Progenitor cell of endocrine pancreas (in vitro differentiated cells): Measurements from ENCODE around the gene ZSCAN30. TPM values are rescaled to one million over a fixed set of nuclear protein-coding genes. Genes with fewer than 3 reads are reported as not detected.
A peak's percentile ranks its signal among the peaks of the same experiment; 100 is the strongest.

Source experiments
- DNase-seq: peaks from one replicate; pipeline ENCODE4 v3.0.0; 2021; ENCODE audit warnings: low spot score; ENCODE audit not compliant: unreplicated experiment
- H3K27ac Mint-ChIP-seq: 2 replicates; pipeline ENCODE4 v1.8.0; 2021; ENCODE audit warnings: mild to moderate bottlenecking, moderate library complexity, mixed read lengths
- H3K27me3 Mint-ChIP-seq: 2 replicates; pipeline ENCODE4 v1.8.0; 2021; ENCODE audit warnings: mixed read lengths
- H3K36me3 Mint-ChIP-seq: 2 replicates; pipeline ENCODE4 v1.8.0; 2022; ENCODE audit warnings: mixed read lengths; ENCODE audit not compliant: insufficient read depth
- H3K4me1 Mint-ChIP-seq: 2 replicates; pipeline ENCODE4 v1.8.0; 2021; ENCODE audit warnings: low read depth, mixed read lengths
- H3K4me3 Mint-ChIP-seq: 2 replicates; pipeline ENCODE4 v1.8.0; 2021; ENCODE audit warnings: low read depth, mild to moderate bottlenecking, moderate library complexity, mixed read lengths
- H3K9me3 Mint-ChIP-seq: 2 replicates; pipeline ENCODE4 v1.8.0; 2021; ENCODE audit warnings: low read depth, mixed read lengths
- CTCF ChIP-seq: fragments of 200-600 bp; sonication (generic); IDR thresholded peaks from one replicate; pipeline ENCODE4 v1.5.0; 2021; ENCODE audit warnings: antibody characterized with exemption, mild to moderate bottlenecking; ENCODE audit not compliant: unreplicated experiment
- long read RNA-seq: library from polyadenylated mRNA; unstranded; transcript quantifications from one replicate; pipeline ENCODE4 v2.0.0, GENCODE V29; 2020
- total RNA-seq: library from RNA; stranded (reverse); gene quantifications from 2 replicates; pipeline ENCODE4 v1.2.1, GENCODE V29; 2021

The ZSCAN30 gene
- total RNA-seq: 27.1 and 34.5 TPM in 2 replicates
- long read RNA-seq, full-length matches to known transcripts: 27 of 86 reads
- long read RNA-seq, partial matches to known transcripts: 8 of 86 reads
- long read RNA-seq, other reads (novel, unspliced or antisense): 51 of 86 reads

GRCh38 chr18:35290094-35290735 is at the start of gene ZSCAN30:
Gene ZSCAN30 (minus strand): TSS chr18:35290229. CDS start chr18:35264352, 25,877 bp downstream.
- peaks cover 20% of the 10 kb centered on the region for H3K4me1 Mint-ChIP-seq
- H3K9me3 Mint-ChIP-seq: peaks cover 21% of the 10 kb centered on the region
- H3K4me3 Mint-ChIP-seq: peak within 1 kb of the TSS; percentile 97
- H3K27me3 Mint-ChIP-seq: no peaks in the 10 kb centered on the region
- TF ChIP-seq CTCF: no peak
- peak; percentile 94 for DNase-seq
- H3K36me3 Mint-ChIP-seq: peaks cover 25% of the 10 kb centered on the region
- H3K27ac Mint-ChIP-seq: peak within 1 kb of the TSS; percentile 99

- Mint-ChIP-seq H3K27me3 (no peaks in the 10 kb centered on the region), H3K4me3 (no peak overlapping the region), H3K9me3 (no peaks in the 10 kb centered on the region), H3K4me1 (peaks cover 9% of the 10 kb centered on the region), H3K36me3 (peaks cover 51% of the 10 kb centered on the region), H3K27ac (no peak overlapping the region)
- TF ChIP-seq CTCF: no peak
- DNase-seq: no peak
Measured at GRCh38 chr18:35337286-35337685, 47.3 kb upstream of the ZSCAN30 start.

GRCh38 chr18:35335866-35336265 is 45.8 kb upstream of the ZSCAN30 start:
- H3K9me3 Mint-ChIP-seq: no peaks in the 10 kb centered on the region
- no peaks in the 10 kb centered on the region for H3K27me3 Mint-ChIP-seq
- TF ChIP-seq CTCF: no peak
- no peak overlapping the region for H3K4me3 Mint-ChIP-seq
- H3K27ac Mint-ChIP-seq: peak overlapping the region; percentile 67
- H3K4me1 Mint-ChIP-seq: peaks cover 6% of the 10 kb centered on the region
- no peak for DNase-seq
- peaks cover 51% of the 10 kb centered on the region for H3K36me3 Mint-ChIP-seq

- no peak overlapping the region for H3K4me3 Mint-ChIP-seq
- no peaks in the 10 kb centered on the region for H3K9me3 Mint-ChIP-seq
- H3K36me3 Mint-ChIP-seq: peaks cover 47% of the 10 kb centered on the region
- H3K4me1 Mint-ChIP-seq: peaks cover 6% of the 10 kb centered on the region
- no peaks in the 10 kb centered on the region for H3K27me3 Mint-ChIP-seq
- DNase-seq: no peak
- no peak for TF ChIP-seq CTCF
- peak overlapping the region; percentile 6 for H3K27ac Mint-ChIP-seq
Measured at GRCh38 chr18:35334821-35335220, 44.8 kb upstream of the ZSCAN30 start.

GRCh38 chr18:35334212-35334611 is 44.2 kb upstream of the ZSCAN30 start:
- peaks cover 45% of the 10 kb centered on the region for H3K36me3 Mint-ChIP-seq
- no peaks in the 10 kb centered on the region for H3K9me3 Mint-ChIP-seq
- no peaks in the 10 kb centered on the region for H3K27me3 Mint-ChIP-seq
- peaks cover 6% of the 10 kb centered on the region for H3K4me1 Mint-ChIP-seq
- H3K4me3 Mint-ChIP-seq: no peak overlapping the region
- no peak overlapping the region for H3K27ac Mint-ChIP-seq
- TF ChIP-seq CTCF: no peak
- no peak for DNase-seq
